Loucy (cell line): ENCODE measurements around the gene IGF1R.

Experiments used
- H2AFZ ChIP-seq: fragments of 200-600 bp; sonication (generic); 2 replicates; pipeline ENCODE4 v1.6.0; 2016; ENCODE audit warnings: antibody characterized with exemption, mild to moderate bottlenecking, low read length, moderate library complexity
- H3F3A ChIP-seq: fragments of 200-600 bp; 2 replicates; pipeline ENCODE4 v1.6.0; 2016; ENCODE audit warnings: antibody characterized with exemption, low read depth, mild to moderate bottlenecking
- H3K27me3 ChIP-seq: fragments of 200-600 bp; sonication (generic); 2 replicates; pipeline ENCODE4 v1.6.1; 2014; ENCODE audit warnings: low read length, mild to moderate bottlenecking; ENCODE audit not compliant: insufficient read depth, poor library complexity, severe bottlenecking
- H3K36me3 ChIP-seq: fragments of 200-600 bp; sonication (generic); 2 replicates; pipeline ENCODE4 v1.6.1; 2016; ENCODE audit warnings: low read length; ENCODE audit not compliant: insufficient read depth
- H3K4me1 ChIP-seq: fragments of 200-600 bp; sonication (generic); 2 replicates; pipeline ENCODE4 v1.5.1; 2014; ENCODE audit warnings: low read length, mild to moderate bottlenecking; ENCODE audit not compliant: insufficient read depth, poor library complexity, severe bottlenecking
- H3K4me2 ChIP-seq: fragments of 200-600 bp; sonication (generic); 2 replicates; pipeline ENCODE4 v1.6.0; 2014; ENCODE audit warnings: antibody characterized with exemption, low read length, low read depth, mild to moderate bottlenecking; ENCODE audit not compliant: poor library complexity, severe bottlenecking
- H3K4me3 ChIP-seq: fragments of 200-600 bp; sonication (generic); 2 replicates; pipeline ENCODE4 v1.5.1; 2014; ENCODE audit warnings: low read length, mild to moderate bottlenecking, mixed read lengths; ENCODE audit not compliant: poor library complexity, severe bottlenecking
- H3K79me2 ChIP-seq: fragments of 200-600 bp; sonication (generic); 2 replicates; pipeline ENCODE4 v1.6.1; 2014; ENCODE audit warnings: low read length; ENCODE audit not compliant: insufficient read depth
- H3K9ac ChIP-seq: fragments of 200-600 bp; sonication (generic); 2 replicates; pipeline ENCODE4 v1.6.0; 2014; ENCODE audit warnings: mild to moderate bottlenecking, low read depth, low read length, moderate library complexity; ENCODE audit not compliant: poor library complexity, severe bottlenecking
- H3K9me2 ChIP-seq: fragments of 200-600 bp; sonication (generic); replicated peaks from 2 replicates; pipeline ENCODE4 v1.6.1; 2016; ENCODE audit warnings: low read depth, low read length, mixed read lengths
- H3K9me3 ChIP-seq: fragments of 200-600 bp; sonication (generic); 2 replicates; pipeline ENCODE4 v1.6.1; 2014; ENCODE audit warnings: mild to moderate bottlenecking, antibody characterized with exemption, low read length, low read depth; ENCODE audit not compliant: insufficient read depth
- H4K20me1 ChIP-seq: fragments of 200-600 bp; sonication (generic); 2 replicates; pipeline ENCODE4 v1.6.0; 2014; ENCODE audit warnings: antibody characterized with exemption, low read length, mild to moderate bottlenecking; ENCODE audit not compliant: insufficient read depth, poor library complexity, severe bottlenecking
- EZH2phosphoT487 ChIP-seq: fragments of 200-600 bp; IDR thresholded peaks from 2 replicates; pipeline ENCODE4 v1.6.1; 2018; ENCODE audit warnings: antibody characterized with exemption, mild to moderate bottlenecking, moderate library complexity, borderline replicate concordance
- TF ChIP-seq, protein P1 (sequence below): fragments of 200-600 bp; sonication (generic); conservative IDR thresholded peaks from 2 replicates; pipeline ENCODE4 v1.5.1; 2014; ENCODE audit warnings: mild to moderate bottlenecking, antibody characterized with exemption, low read length

IGF1R gene

DNA sequence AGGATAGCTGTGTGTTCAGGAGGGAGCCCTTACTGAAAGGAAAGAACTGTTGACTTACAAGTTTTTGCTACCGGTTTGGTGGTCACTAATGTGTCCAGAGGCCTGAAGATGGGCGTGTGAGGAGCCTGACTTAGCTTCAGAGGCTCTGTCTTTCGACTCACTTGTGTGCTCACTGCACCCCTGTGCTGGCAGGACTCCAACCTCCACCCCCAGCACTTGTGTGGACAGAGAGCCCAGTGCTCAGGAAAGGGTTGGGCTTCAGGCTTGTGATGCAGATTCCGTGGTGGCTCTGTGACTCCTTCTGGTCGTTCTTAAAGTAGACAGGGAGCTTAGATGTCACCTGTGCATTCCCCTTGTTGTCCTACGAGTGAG lies 258.4 kb downstream of the IGF1R start:
- H3K4me1 ChIP-seq: no peaks in the 10 kb centered on the region
- H3K27me3 ChIP-seq: no peaks in the 10 kb centered on the region
- no peak overlapping the region for H3K9ac ChIP-seq
- H2AFZ ChIP-seq: no peak overlapping the region
- H3K36me3 ChIP-seq: peaks cover 30% of the 10 kb centered on the region; the same call in 1 of the 2 replicates
- no peaks in the 10 kb centered on the region for H3K79me2 ChIP-seq
- H3K9me2 ChIP-seq: no peaks in the 10 kb centered on the region
- H3K9me3 ChIP-seq: no peaks in the 10 kb centered on the region
- H3F3A ChIP-seq: no peaks in the 10 kb centered on the region
- no peak overlapping the region for H3K4me2 ChIP-seq
- TF ChIP-seq EZH2phosphoT487: no peak
- TF ChIP-seq, protein P1, sequence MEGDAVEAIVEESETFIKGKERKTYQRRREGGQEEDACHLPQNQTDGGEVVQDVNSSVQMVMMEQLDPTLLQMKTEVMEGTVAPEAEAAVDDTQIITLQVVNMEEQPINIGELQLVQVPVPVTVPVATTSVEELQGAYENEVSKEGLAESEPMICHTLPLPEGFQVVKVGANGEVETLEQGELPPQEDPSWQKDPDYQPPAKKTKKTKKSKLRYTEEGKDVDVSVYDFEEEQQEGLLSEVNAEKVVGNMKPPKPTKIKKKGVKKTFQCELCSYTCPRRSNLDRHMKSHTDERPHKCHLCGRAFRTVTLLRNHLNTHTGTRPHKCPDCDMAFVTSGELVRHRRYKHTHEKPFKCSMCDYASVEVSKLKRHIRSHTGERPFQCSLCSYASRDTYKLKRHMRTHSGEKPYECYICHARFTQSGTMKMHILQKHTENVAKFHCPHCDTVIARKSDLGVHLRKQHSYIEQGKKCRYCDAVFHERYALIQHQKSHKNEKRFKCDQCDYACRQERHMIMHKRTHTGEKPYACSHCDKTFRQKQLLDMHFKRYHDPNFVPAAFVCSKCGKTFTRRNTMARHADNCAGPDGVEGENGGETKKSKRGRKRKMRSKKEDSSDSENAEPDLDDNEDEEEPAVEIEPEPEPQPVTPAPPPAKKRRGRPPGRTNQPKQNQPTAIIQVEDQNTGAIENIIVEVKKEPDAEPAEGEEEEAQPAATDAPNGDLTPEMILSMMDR: no peak
- H4K20me1 ChIP-seq: no peaks in the 10 kb centered on the region
- H3K4me3 ChIP-seq: no peak overlapping the region

DNA sequence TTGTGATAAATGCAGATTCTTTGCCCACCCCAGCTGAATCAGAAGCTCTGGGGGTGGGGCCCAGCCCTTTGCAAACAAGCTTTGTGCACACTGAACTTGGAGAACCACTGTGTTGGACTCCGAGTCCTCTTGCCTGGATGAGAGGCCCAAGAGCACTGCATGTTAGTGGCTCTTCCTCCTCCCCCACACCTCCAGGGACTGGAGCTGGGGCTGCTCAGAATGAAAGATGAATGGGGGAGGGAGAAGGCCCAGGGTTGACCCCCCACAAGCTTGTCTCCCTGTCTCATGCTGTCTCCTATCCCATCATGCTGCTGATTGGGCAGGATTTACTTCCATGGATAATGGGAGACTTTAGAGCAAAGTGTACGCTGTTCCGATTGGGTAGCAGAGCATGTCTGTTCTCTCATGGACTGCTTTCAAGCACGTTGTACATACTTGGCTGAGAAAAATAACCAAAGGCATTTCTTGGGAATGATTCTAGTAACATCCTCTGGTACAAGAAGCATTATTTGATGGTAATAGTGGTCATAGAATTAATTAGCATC lies 259.7 kb downstream of the IGF1R start:
- TF ChIP-seq, protein P1: no peak
- TF ChIP-seq EZH2phosphoT487: no peak
- no peak overlapping the region for H2AFZ ChIP-seq
- no peak overlapping the region for H3K4me2 ChIP-seq

DNA sequence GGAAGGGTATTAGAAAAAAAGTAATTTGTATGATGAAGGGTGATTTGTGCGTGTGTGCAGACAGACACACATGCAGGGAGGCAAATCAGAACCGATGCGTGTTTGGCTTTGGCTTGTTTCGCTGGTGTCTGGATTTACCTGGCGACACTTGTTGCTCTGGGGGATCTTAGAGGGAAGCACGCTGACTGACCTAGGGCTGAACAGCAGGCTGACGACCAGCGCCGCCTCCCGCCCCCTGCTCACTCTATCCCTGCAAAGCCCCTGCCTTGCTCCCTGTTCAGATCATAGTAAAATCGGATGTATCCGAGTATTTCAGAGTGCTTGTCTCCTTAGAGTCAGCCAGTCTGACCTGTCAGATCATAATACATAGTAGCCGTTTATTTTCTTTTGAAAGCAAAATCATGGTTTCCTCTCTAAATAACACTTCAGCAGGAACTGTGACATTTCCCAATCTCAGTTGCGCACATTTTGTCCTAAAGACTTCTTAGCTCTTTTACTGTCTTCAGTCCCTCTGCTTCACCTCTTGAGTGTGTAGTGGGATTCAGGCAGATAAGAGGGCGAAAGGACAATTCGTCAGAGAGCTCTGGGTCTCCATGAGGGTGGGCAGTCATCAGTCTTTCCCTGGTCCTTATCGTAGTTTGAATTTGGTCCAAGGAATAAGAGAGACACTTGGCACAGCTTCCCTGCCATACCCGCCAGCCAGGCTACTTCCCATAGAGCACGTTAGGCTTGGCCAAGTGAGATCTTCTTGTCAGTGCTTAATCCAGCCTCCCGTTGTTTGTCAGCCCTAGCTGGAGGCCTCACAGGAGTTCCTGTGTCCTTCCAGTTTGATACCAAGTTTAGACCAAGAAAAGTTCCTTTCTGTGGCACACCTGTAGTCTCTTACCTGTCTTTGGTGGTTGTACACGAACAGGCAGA lies 261.9 kb downstream of the IGF1R start:
- Histone ChIP-seq H3K27me3 (no peaks in the 10 kb centered on the region), H3K79me2 (no peaks in the 10 kb centered on the region), H2AFZ (no peak overlapping the region), H3K9ac (no peak overlapping the region), H3K4me2 (no peak overlapping the region), H4K20me1 (no peaks in the 10 kb centered on the region), H3F3A (no peaks in the 10 kb centered on the region), H3K4me3 (no peak overlapping the region), H3K9me3 (no peaks in the 10 kb centered on the region), H3K9me2 (no peaks in the 10 kb centered on the region), H3K36me3 (peaks cover 64% of the 10 kb centered on the region; the same call in 1 of the 2 replicates), H3K4me1 (no peaks in the 10 kb centered on the region)
- TF ChIP-seq EZH2phosphoT487: no peak
- TF ChIP-seq, protein P1: no peak

More for the DNA sequence above, 259.7 kb downstream of the IGF1R start:
- Histone ChIP-seq H3K36me3 (peaks cover 42% of the 10 kb centered on the region; the same call in 1 of the 2 replicates), H3K9ac (no peak overlapping the region), H3K27me3 (no peaks in the 10 kb centered on the region), H3K9me2 (no peaks in the 10 kb centered on the region), H3F3A (no peaks in the 10 kb centered on the region), H3K9me3 (no peaks in the 10 kb centered on the region), H4K20me1 (no peaks in the 10 kb centered on the region), H3K4me1 (no peaks in the 10 kb centered on the region), H3K4me3 (no peak overlapping the region), H3K79me2 (no peaks in the 10 kb centered on the region)
